HUES48 (cell line): ENCODE data around the gene TATDN2.

Experiments
- H3K27ac ChIP-seq: one replicate; pipeline ENCODE4 v1.7.0; 2013; ENCODE audit warnings: low read depth, low read length, inconsistent platforms
- H3K27me3 ChIP-seq: 2 replicates; pipeline ENCODE4 v1.6.1; 2013; ENCODE audit warnings: mild to moderate bottlenecking, low read length; ENCODE audit not compliant: control insufficient read depth, insufficient read depth
- H3K36me3 ChIP-seq: 2 replicates; pipeline ENCODE4 v1.6.1; 2013; ENCODE audit warnings: low read length; ENCODE audit not compliant: control insufficient read depth, insufficient read depth
- H3K4me1 ChIP-seq: 2 replicates; pipeline ENCODE4 v1.6.1; 2013; ENCODE audit warnings: mild to moderate bottlenecking, low read length; ENCODE audit not compliant: control insufficient read depth, insufficient read depth
- H3K4me3 ChIP-seq: 2 replicates; pipeline ENCODE4 v1.5.1; 2013; ENCODE audit warnings: mild to moderate bottlenecking, low read depth, low read length
- H3K9ac ChIP-seq: 2 replicates; pipeline ENCODE4 v1.6.1; 2013; ENCODE audit warnings: mild to moderate bottlenecking, low read depth, low read length, moderate library complexity
- H3K9me3 ChIP-seq: 2 replicates; pipeline ENCODE4 v1.6.1; 2013; ENCODE audit warnings: low read length; ENCODE audit not compliant: control insufficient read depth, insufficient read depth

TATDN2 gene

DNA sequence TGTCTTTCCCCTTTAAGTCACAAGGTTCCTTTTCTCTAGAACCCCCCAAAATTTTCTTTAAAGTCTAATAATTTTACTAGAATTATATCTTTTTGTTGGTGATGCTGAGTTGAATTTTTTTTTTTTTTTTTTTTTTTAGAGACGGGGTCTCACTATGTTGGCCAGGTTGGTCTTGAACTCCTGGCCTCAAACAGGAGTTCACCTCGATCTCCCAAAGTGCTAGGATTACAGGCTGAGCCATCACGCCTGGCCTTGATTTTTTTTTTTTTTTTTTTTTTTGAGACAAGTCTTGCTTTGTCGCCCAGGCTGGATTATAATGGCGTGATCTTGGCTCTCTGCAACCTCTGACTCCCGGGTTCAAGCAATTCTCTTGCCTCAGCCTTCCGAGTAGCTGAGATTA lies 60.4 kb downstream of the TATDN2 start:
- Histone ChIP-seq H3K27me3 (no peaks in the 10 kb centered on the region), H3K9ac (no peak overlapping the region), H3K9me3 (no peaks in the 10 kb centered on the region), H3K4me1 (no peaks in the 10 kb centered on the region), H3K27ac (no peak overlapping the region), H3K36me3 (peaks cover 97% of the 10 kb centered on the region), H3K4me3 (no peak overlapping the region)

DNA sequence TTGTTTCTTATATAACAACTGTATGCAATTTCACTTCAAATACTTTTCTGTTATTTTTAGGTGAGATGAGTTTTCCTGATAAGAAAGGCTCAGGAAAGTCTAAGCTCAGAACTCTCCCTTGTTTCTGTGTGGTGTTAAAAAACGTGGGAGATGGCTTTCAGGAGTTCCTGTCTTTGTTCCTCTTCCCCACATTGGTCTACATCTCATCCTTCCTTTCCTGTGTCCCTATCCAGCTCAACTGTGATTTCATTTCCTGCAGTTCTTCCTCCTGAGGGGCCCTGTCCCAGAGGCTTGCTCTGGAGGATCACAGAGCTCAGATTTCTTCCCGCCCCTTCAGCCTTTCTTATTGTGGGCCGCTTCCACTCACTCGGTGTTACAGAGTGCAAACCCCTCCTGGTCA lies 61.5 kb downstream of the TATDN2 start:
- peaks cover 97% of the 10 kb centered on the region for H3K36me3 ChIP-seq
- H3K9ac ChIP-seq = no peak overlapping the region

DNA sequence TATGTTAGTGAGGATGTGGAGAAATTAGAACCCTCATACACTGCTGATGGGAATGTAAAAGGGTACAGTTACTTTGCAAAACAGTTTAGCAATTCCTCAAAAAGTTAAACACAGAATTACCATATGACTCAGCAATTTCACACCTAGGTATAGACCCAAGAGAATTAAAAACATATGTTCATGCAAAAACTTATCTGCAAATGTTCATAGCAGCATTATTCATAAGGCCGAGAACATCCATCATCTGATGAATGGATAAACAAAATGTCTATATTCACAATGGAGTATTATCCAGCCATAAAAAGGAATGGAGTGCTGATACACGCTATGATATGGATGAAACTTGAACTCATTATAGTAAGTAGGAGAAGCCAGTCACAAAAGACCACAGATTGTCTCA lies 62.3 kb downstream of the TATDN2 start:
- Histone ChIP-seq H3K36me3 (peaks cover 96% of the 10 kb centered on the region), H3K4me1 (no peaks in the 10 kb centered on the region), H3K4me3 (no peak overlapping the region), H3K27me3 (no peaks in the 10 kb centered on the region), H3K9ac (no peak overlapping the region), H3K27ac (no peak overlapping the region), H3K9me3 (no peaks in the 10 kb centered on the region)

More for the DNA sequence above, 61.5 kb downstream of the TATDN2 start:
- no peaks in the 10 kb centered on the region for H3K4me1 ChIP-seq
- no peak overlapping the region for H3K27ac ChIP-seq
- H3K9me3 ChIP-seq = no peaks in the 10 kb centered on the region
- no peaks in the 10 kb centered on the region for H3K27me3 ChIP-seq
- H3K4me3 ChIP-seq = no peak overlapping the region

DNA sequence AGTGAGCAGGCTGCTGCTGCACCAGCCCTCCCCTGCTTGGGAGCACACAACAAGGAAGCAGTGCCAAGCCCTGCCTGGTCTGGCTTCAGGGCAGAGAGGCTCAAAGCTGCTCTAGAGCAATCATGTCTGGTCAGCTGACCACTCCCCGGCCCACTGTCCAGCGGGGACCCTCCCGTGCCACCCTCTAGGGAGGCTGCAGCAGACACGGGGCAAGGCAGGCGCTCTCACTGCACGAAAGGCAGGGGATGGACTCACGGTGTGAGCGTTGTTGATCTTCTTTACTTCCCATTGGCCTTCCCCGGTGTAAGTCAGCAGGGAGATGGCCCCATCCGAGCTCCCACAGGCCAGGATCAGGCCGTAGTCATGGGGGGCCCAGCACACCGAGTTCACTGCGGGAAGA lies 63.5 kb downstream of the TATDN2 start:
- no peak overlapping the region for H3K4me3 ChIP-seq
- H3K9me3 ChIP-seq = no peaks in the 10 kb centered on the region
- no peak overlapping the region for H3K27ac ChIP-seq
- no peaks in the 10 kb centered on the region for H3K27me3 ChIP-seq
- H3K4me1 ChIP-seq = no peaks in the 10 kb centered on the region
- peaks cover 95% of the 10 kb centered on the region for H3K36me3 ChIP-seq
- no peak overlapping the region for H3K9ac ChIP-seq

DNA sequence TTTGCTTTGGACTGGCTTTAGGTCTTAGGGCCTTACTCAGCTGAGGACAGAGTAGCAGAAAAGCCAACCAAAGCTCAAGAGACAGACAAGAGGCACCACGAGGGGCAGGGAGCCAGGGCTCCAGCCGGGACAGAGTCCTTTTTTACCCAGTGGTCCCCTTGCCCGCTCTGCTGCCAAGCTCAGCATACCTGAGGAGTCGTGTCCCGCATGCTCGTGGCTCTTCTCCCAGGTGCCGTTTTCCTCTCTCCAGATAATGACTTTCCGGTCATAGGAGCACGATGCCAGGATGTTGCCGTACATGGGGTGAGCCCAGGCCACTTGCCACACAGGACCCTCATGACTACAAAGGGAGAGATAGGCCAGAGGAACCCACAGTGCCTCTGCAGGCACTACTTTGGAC lies 64.1 kb downstream of the TATDN2 start:
- Histone ChIP-seq H3K9me3 (no peaks in the 10 kb centered on the region), H3K36me3 (peaks cover 94% of the 10 kb centered on the region), H3K4me3 (no peak overlapping the region), H3K27me3 (no peaks in the 10 kb centered on the region), H3K9ac (no peak overlapping the region), H3K27ac (no peak overlapping the region), H3K4me1 (no peaks in the 10 kb centered on the region)

GRCh38 chr3:10312861-10313260 lies 64.6 kb downstream of the TATDN2 start:
- Histone ChIP-seq H3K4me3 (no peak overlapping the region), H3K36me3 (peaks cover 96% of the 10 kb centered on the region), H3K9ac (no peak overlapping the region)

DNA sequence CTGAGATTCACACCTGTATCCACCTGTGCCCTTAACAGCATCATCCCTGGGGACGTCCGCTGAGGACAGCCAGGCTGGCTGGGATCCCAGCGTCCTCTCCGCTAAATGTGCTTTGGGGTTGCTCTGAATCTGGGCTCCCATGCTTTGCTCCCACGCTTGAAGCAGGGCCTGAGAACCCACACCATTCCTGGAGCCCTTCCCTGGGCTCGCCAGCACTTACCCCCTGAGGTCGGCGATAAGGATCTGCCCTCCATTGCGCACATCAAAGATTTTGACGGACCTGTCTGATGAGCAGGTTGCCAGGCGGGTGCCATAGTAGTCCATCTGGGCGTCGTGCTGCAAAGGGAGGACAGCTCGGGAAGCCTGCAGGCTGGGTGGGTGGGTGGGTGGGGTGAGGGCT lies 66.8 kb downstream of the TATDN2 start:
- Histone ChIP-seq H3K36me3 (peaks cover 90% of the 10 kb centered on the region), H3K27me3 (no peaks in the 10 kb centered on the region), H3K27ac (no peak overlapping the region), H3K4me3 (no peak overlapping the region), H3K9ac (no peak overlapping the region), H3K4me1 (no peaks in the 10 kb centered on the region; the same call in 1 of the 2 replicates), H3K9me3 (no peaks in the 10 kb centered on the region)

More at GRCh38 chr3:10312861-10313260, 64.6 kb downstream of the TATDN2 start:
- no peaks in the 10 kb centered on the region for H3K27me3 ChIP-seq
- H3K9me3 ChIP-seq = no peaks in the 10 kb centered on the region
- no peaks in the 10 kb centered on the region for H3K4me1 ChIP-seq
- no peak overlapping the region for H3K27ac ChIP-seq

- H3K27me3 ChIP-seq = no peaks in the 10 kb centered on the region
- H3K4me3 ChIP-seq = no peak overlapping the region
- no peak overlapping the region for H3K9ac ChIP-seq
- peaks cover 83% of the 10 kb centered on the region for H3K36me3 ChIP-seq
- H3K9me3 ChIP-seq = no peaks in the 10 kb centered on the region
- H3K27ac ChIP-seq = no peak overlapping the region
- no peaks in the 10 kb centered on the region; the same call in 1 of the 2 replicates for H3K4me1 ChIP-seq
Measured at GRCh38 chr3:10315771-10316344, 67.6 kb downstream of the TATDN2 start.

- H3K27ac ChIP-seq = no peak overlapping the region
- peaks cover 67% of the 10 kb centered on the region for H3K36me3 ChIP-seq
- H3K9me3 ChIP-seq = no peaks in the 10 kb centered on the region
- H3K9ac ChIP-seq = no peak overlapping the region
- H3K27me3 ChIP-seq = no peaks in the 10 kb centered on the region
- H3K4me1 ChIP-seq = no peaks in the 10 kb centered on the region; the same call in 1 of the 2 replicates
- no peak overlapping the region for H3K4me3 ChIP-seq
Measured at GRCh38 chr3:10317311-10317960, 69.2 kb downstream of the TATDN2 start.

DNA sequence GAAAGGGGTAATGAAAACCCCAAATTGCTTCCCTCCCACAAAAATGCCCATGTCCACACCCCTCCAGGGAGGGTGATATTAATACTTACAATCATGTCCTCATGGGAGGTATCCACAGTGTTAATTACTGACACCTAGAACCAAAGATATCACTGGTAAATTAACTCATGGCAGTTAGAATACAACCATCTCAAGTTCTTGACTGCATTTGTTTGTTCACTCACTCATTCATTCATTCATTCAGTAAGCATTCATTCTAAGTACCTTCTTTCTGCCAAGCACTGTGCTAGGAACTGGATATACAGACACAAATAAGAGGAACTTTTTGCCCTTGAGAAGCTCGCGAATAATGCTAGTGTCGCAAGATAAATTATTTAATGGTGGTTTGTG lies 69.7 kb downstream of the TATDN2 start:
- H3K9me3 ChIP-seq = no peaks in the 10 kb centered on the region
- H3K4me1 ChIP-seq = no peaks in the 10 kb centered on the region; the same call in 1 of the 2 replicates
- H3K9ac ChIP-seq = no peak overlapping the region
- H3K27ac ChIP-seq = no peak overlapping the region
- H3K36me3 ChIP-seq = peaks cover 62% of the 10 kb centered on the region
- H3K4me3 ChIP-seq = no peak overlapping the region
- H3K27me3 ChIP-seq = no peaks in the 10 kb centered on the region

DNA sequence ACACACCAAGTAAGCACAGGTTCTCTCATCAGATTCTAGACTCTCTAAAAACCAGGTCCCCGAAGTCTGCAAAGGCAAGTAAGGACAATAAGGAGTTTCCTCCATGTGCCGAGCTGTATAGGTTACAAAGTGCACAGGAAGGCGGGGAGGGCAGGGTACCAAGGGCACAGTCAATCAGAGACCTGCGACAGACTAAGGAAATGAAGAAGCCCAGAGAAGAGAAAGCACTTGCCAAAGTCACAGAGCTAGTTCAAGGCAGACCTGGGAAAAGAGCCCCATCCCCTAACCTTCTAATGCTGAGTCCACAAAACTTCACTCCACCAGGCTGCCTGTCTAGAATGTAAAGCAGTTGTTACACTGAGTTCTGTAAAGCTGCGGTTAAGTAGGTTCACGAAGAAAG lies 71.0 kb downstream of the TATDN2 start:
- no peaks in the 10 kb centered on the region; the same call in 1 of the 2 replicates for H3K4me1 ChIP-seq

More for the DNA sequence above, 71.0 kb downstream of the TATDN2 start:
- H3K9ac ChIP-seq = no peak overlapping the region
- H3K4me3 ChIP-seq = peak overlapping the region; percentile 23
- peaks cover 49% of the 10 kb centered on the region for H3K36me3 ChIP-seq
- no peaks in the 10 kb centered on the region for H3K9me3 ChIP-seq
- no peaks in the 10 kb centered on the region for H3K27me3 ChIP-seq
- no peak overlapping the region for H3K27ac ChIP-seq
